Peyer's patch (tissue), 4 donors: Measurements from ENCODE around the gene NOS3. TPM values are rescaled to one million over a fixed set of nuclear protein-coding genes. Genes with fewer than 3 reads are reported as not detected.
A peak's percentile ranks its signal among the peaks of the same experiment; 100 is the strongest.

Experiments
- DNase-seq, 3 donors: peaks; one replicate each; pipeline ENCODE4 v3.0.0-alpha.2; 2017 to 2019
- H3K27ac ChIP-seq, 4 donors: fragments of 200-600 bp; sonication (generic); one replicate each; pipeline ENCODE4 v1.5.1; 2016 to 2019
- H3K27me3 ChIP-seq, 2 donors: fragments of 200-600 bp; sonication (generic); one replicate each; pipeline ENCODE4 v1.5.1; 2019
- H3K36me3 ChIP-seq, 3 donors: fragments of 200-600 bp; sonication (generic); one replicate each; pipeline ENCODE4 v1.5.1; 2016 to 2019
- H3K4me1 ChIP-seq, 4 donors: fragments of 200-600 bp; sonication (generic); one replicate each; pipeline ENCODE4 v1.5.1; 2016 to 2019
- H3K4me3 ChIP-seq, 4 donors: fragments of 200-600 bp; sonication (generic); 1 replicate in 3 of 4; 2 replicates in 1 of 4; pipeline ENCODE4 v1.5.1; 2016 to 2019; ENCODE audit warnings: mild to moderate bottlenecking in 1 of 4
- H3K9me3 ChIP-seq, 4 donors: fragments of 200-600 bp; sonication (generic); one replicate each; pipeline ENCODE4 v1.5.1; 2016 to 2019; ENCODE audit warnings: mild to moderate bottlenecking in 1 of 4
- CTCF ChIP-seq, 6 experiments: fragments of 450-650 bp in 4 of 6; fragments of 200-600 bp in 2 of 6; sonication (generic) in 1 of 6; IDR thresholded peaks; one replicate each; pipeline ENCODE4 v1.5.1; 2017 to 2019; ENCODE audit warnings: antibody characterized with exemption in 6 of 6, mild to moderate bottlenecking in 3 of 6, moderate library complexity in 1 of 6
- POLR2A ChIP-seq, 2 donors: fragments of 450-650 bp; IDR thresholded peaks; one replicate each; pipeline ENCODE4 v1.5.1; 2017; ENCODE audit warnings: antibody characterized with exemption in 2 of 2, mild to moderate bottlenecking in 2 of 2, moderate library complexity in 2 of 2
- total RNA-seq, 4 donors: library from RNA; depleted of rRNA; stranded (reverse); fragments of >200 nt; gene quantifications; one replicate each; pipeline ENCODE4 v1.1.0, GENCODE V29; 2016

The NOS3 gene
- total RNA-seq, 4 donors from 2014 or later, result 1.2 to 18.2 (median 5.4) TPM

- H3K4me1 ChIP-seq, result peaks cover 0 to 41% (median 0%) of the 10 kb centered on the region in 4 donors
Observed at GRCh38 chr7:150961510-150962289, 29.1 kb upstream of the NOS3 start.

GRCh38 chr7:150962290-150962552 lies 28.6 kb upstream of the NOS3 start:
- H3K4me1 ChIP-seq, result peaks cover 0 to 41% (median 0%) of the 10 kb centered on the region in 4 donors
- no peak for DNase-seq
- H3K27me3 ChIP-seq, result no peaks in the 10 kb centered on the region
- peak overlapping the region in 2 of 4 donors; percentile 23 to 73 for H3K27ac ChIP-seq
- no peaks in the 10 kb centered on the region for H3K9me3 ChIP-seq
- H3K36me3 ChIP-seq, result no peaks in the 10 kb centered on the region
- no peak for TF ChIP-seq POLR2A (IDR thresholded peaks at IDR 0.05)
- no peak for TF ChIP-seq CTCF (IDR thresholded peaks at IDR 0.05)
- H3K4me3 ChIP-seq, result no peak overlapping the region

More at GRCh38 chr7:150961510-150962289, 29.1 kb upstream of the NOS3 start:
- Histone ChIP-seq H3K36me3 (no peaks in the 10 kb centered on the region), H3K4me3 (no peak overlapping the region), H3K9me3 (no peaks in the 10 kb centered on the region), H3K27ac (peak overlapping the region in 1 of 4 donors; percentile 73), H3K27me3 (no peaks in the 10 kb centered on the region)
- TF ChIP-seq POLR2A (IDR thresholded peaks at IDR 0.05) (no peak), CTCF (IDR thresholded peaks at IDR 0.05) (no peak)
- DNase-seq, result no peak

- Histone ChIP-seq H3K4me1 (peaks cover 0 to 41% (median 0%) of the 10 kb centered on the region in 4 donors), H3K9me3 (no peaks in the 10 kb centered on the region), H3K27me3 (no peaks in the 10 kb centered on the region), H3K27ac (peak overlapping the region in 3 of 4 donors; percentile 17 to 73 (median 23)), H3K36me3 (no peaks in the 10 kb centered on the region), H3K4me3 (no peak overlapping the region)
- DNase-seq, result peak; percentile 38 to 75 (median 72)
- no peak for TF ChIP-seq POLR2A (IDR thresholded peaks at IDR 0.05)
- TF ChIP-seq CTCF (IDR thresholded peaks at IDR 0.05), result peak; percentile 78 to 91 (median 88)
Observed at GRCh38 chr7:150962553-150963399, 28.0 kb upstream of the NOS3 start.

GRCh38 chr7:150963707-150964559 lies 26.9 kb upstream of the NOS3 start:
- Histone ChIP-seq H3K36me3 (no peaks in the 10 kb centered on the region), H3K9me3 (no peaks in the 10 kb centered on the region), H3K27ac (peak overlapping the region in 1 of 4 donors; percentile 39), H3K4me1 (peaks cover 0 to 37% (median 0%) of the 10 kb centered on the region in 4 donors), H3K27me3 (no peaks in the 10 kb centered on the region), H3K4me3 (no peak overlapping the region)
- TF ChIP-seq POLR2A (IDR thresholded peaks at IDR 0.05) (no peak), CTCF (IDR thresholded peaks at IDR 0.05) (no peak)
- no peak for DNase-seq

- H3K27me3 ChIP-seq, result no peaks in the 10 kb centered on the region
- H3K4me1 ChIP-seq, result peaks cover 0 to 37% (median 0%) of the 10 kb centered on the region in 4 donors
- H3K27ac ChIP-seq, result peak overlapping the region in 1 of 4 donors; percentile 39
- H3K4me3 ChIP-seq, result no peak overlapping the region
- TF ChIP-seq POLR2A (IDR thresholded peaks at IDR 0.05) (no peak), CTCF (IDR thresholded peaks at IDR 0.05) (peak in 1 of 6 experiments; percentile 10)
- H3K9me3 ChIP-seq, result no peaks in the 10 kb centered on the region
- no peaks in the 10 kb centered on the region for H3K36me3 ChIP-seq
- DNase-seq, result no peak
Observed at GRCh38 chr7:150964593-150965111, 26.2 kb upstream of the NOS3 start.
